NCI-H345 treated with DMSO at 0.1 percent for 48 hours (cell line): Measurements from ENCODE around the gene NID1.
"Not testable (repeated sequence)": the region's sequence is repeated elsewhere in the genome, so short reads cannot be mapped to it uniquely, and the experiment has no call there.

Experiments
- DNase-seq: peaks from one replicate; lab custom pipeline; 2025; ENCODE audit not compliant: unreplicated experiment; lab: John Stamatoyannopoulos, UW

The NID1 gene

GRCh38 chr1:236033336-236033735, 31.6 kb downstream of the NID1 start:
- no peak for DNase-seq

- DNase-seq, result no peak
These were observed 34.4 kb downstream of the NID1 start for GRCh38 chr1:236030534-236030933.

DNA sequence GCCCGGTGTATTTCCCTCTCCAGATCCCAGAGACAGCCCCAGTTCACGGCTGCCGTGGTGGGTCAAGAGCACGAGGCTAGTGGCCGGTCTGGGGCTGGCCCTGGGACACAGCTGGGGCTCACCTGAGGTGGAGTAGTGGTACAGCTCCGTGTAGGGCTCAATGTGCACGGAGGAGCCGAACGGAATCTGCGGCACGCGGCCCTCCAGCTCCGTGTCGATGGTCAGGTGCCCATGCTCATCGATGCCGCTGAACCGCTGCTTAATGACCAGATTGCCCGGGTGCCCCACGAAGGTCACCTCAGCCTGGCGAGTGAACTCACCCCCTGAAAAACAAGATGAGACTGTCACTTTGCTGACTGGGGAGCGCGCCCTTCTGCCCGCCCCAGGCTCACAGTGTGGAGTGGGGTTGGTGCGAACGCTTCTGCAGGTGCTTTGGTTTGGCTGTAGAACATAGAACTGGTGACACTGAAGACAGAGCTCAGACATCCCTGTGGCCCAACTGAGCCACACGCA, 35.4 kb downstream of the NID1 start:
- DNase-seq, result no peak

GRCh38 chr1:236027104-236027503, 37.8 kb downstream of the NID1 start:
- DNase-seq, result no peak

DNA sequence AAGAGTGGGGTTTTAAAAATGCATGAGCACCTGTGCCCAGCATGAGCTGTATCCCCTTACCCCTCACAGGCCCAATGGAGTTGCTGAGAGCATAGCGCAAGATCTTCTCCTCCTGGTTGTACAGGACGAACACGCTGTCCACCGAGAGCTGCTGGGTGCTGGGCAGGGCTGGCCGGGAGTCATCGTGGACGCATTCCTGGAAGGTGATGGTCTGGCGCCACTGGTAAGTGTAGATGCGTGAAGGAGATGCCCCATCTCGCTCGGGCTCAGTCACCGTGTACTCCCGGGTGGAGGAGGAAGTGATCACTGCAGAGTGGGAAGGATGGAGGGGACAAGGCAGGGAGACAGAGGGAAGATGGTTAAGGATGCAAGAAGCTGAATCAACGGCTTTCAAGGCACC, 39.1 kb downstream of the NID1 start:
- DNase-seq, result no peak

DNA sequence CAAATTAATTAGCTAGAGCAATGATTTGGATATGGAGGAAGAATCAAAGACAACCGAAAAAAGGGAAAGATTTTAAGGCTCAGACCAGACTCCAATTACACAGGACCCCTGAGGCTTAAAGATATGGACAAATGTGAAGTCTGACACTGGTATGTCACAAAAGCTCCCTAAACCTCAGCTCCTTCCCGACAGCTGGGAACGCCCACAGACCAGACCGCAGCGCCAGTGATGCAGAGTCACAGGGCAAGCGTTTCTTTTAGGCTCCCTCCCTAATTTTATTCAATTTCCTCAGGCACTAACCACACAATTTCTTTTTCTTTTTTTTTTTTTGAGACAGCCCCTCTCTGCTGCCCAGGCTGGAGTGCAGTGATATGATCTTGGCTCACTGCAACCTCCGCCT, 40.2 kb downstream of the NID1 start:
- DNase-seq, result no peak

DNA sequence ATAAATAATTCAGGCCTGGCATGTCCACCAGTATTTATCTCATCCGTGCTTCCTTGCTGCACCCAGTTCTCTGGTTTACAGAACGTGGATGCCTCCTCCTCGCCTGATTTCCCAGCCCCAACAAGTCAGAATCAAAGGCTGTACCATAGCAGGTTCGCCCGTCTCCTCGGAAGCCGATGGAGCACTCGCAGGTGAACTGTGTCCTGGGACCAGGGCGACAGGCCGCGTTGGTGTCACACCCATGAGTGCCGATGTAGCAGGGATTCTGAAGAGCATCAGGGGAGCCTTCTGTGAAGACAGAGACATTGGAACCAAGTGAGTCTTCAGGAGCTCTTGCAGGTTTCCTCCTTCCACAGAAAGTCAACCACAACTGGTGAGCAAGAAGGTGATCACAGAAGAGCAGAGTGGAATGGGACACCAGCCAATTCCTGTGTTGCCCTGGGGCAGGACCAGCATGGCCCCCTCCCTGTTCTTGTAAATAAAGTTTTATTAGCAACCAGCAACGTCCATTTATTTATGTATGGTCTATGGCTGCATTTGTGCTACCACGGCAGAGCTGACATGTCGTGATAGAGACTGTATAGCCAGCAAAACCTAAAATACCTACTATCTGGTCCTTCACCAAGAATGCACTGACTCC, 40.8 kb downstream of the NID1 start:
- no peak for DNase-seq

GRCh38 chr1:236021424-236022135, 43.3 kb downstream of the NID1 start:
- no peak for DNase-seq

- DNase-seq, result no peak
These were observed 44.3 kb downstream of the NID1 start for GRCh38 chr1:236020359-236021219.

- no peak for DNase-seq
These were observed 45.9 kb downstream of the NID1 start for GRCh38 chr1:236018885-236019453.

GRCh38 chr1:236016782-236017400, 48.0 kb downstream of the NID1 start:
- no peak for DNase-seq

GRCh38 chr1:236016083-236016482, 48.8 kb downstream of the NID1 start:
- no peak for DNase-seq

- no peak for DNase-seq
These were observed 49.4 kb downstream of the NID1 start for GRCh38 chr1:236015539-236015938.

GRCh38 chr1:236013330-236013729, 51.6 kb downstream of the NID1 start:
- DNase-seq, result no peak

DNA sequence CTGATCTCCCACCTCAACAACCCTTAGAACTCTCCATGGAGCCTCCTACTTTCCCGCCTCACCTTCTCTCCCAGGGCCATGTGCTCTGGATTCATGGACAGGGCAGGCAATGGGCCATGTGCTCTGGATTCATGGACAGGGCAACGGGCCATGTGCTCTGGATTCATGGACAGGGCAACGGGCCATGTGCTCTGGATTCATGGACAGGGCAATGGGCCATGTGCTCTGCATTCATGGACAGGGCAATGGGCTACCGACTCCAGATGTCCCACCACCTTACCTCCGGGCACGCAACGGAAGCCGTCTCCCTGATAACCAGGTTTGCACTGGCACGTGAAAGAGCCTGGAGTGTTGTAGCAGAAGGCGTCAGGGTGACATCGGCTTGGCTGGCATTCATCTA, 53.2 kb downstream of the NID1 start:
- DNase-seq, result no peak

DNA sequence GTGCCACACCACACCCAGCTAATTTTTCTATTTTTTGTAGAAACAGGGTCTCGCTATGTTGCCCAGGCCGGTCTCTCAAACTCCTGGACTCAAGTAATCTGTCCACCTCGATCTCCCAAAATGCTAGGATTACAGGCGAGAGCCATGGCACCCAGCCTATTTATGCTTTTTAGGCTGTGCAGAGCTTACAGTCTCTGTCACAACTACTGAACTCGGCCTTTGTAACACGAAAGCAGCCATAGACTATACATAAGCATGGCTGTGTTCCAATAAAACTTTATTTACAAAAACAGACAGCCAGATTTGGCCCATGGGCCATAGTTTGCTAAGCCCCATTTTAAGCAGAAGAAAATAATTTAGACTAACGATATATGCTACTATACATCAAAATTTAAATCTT, 54.4 kb downstream of the NID1 start:
- DNase-seq, result no peak

DNA sequence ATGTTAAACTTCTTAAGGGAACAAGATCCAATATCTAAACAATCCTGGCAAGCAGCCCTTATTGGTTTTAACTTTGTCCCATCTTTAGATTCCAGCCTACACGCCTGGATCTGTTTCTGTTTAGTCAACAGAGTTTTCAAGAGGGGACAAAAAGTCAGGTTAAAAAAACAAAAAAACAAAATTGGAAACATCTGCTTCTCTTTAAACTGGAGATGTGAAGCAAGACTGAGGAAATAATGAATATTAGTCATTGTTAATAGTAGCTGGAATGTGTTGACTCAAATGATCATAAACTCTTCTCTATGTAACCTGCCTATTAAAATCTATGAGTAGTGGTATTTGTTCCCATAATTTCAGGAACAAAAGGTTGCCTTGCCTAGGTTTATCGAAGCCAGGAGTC, 55.0 kb downstream of the NID1 start:
- DNase-seq, result no peak

- no peak for DNase-seq
These were observed 55.7 kb downstream of the NID1 start for GRCh38 chr1:236009191-236009590.

- no peak for DNase-seq
These were observed 57.1 kb downstream of the NID1 start for GRCh38 chr1:236007781-236008180.

GRCh38 chr1:236003058-236003457, 61.8 kb downstream of the NID1 start:
- not testable (repeated sequence) for DNase-seq

- DNase-seq, result no peak
These were observed 62.3 kb downstream of the NID1 start for GRCh38 chr1:236002572-236002971.
